OCI-LY7 (cell line): ENCODE data around the gene ITGAE. TPM values are rescaled to one million over a fixed set of nuclear protein-coding genes. Genes with fewer than 3 reads are reported as not detected.

ENCODE experiments used
- BruUV-seq: library from RNA; stranded (reverse); fragments of 400-500 nt; replicated peaks from 2 replicates; lab custom pipeline; 2021; lab: Mats Ljungman, UMichigan
- CTCF ChIA-PET: fragments of 300-600 bp; sonication (Branson Sonifier 250); formaldehyde crosslinking; loops from one replicate; lab custom pipeline; 2022; ENCODE audit warnings: antibody characterized with exemption; ENCODE audit not compliant: unreplicated experiment; lab: Charles Lee
- POLR2A ChIA-PET: fragments of 300-600 bp; sonication (Branson Sonifier 250); formaldehyde crosslinking; loops from one replicate; lab custom pipeline; 2022; ENCODE audit warnings: antibody characterized with exemption; lab: Charles Lee
- DNase-seq: peaks from one replicate; pipeline ENCODE4 v3.0.0-alpha.2; 2015; ENCODE audit warnings: low spot score
- H2AFZ ChIP-seq: fragments of 200-600 bp; sonication (generic), shearing (Covaris generic); 2 replicates; pipeline ENCODE4 v1.6.1; 2014; ENCODE audit warnings: mild to moderate bottlenecking, antibody characterized with exemption, low read length, moderate library complexity
- H3K27ac ChIP-seq: fragments of 200-600 bp; sonication (generic); 2 replicates; pipeline ENCODE4 v1.5.1; 2014; ENCODE audit warnings: mixed run types, low read depth, mild to moderate bottlenecking, moderate library complexity, low read length, inconsistent platforms; ENCODE audit not compliant: poor library complexity, severe bottlenecking
- H3K36me3 ChIP-seq: fragments of 200-600 bp; sonication (generic); 2 replicates; pipeline ENCODE4 v1.6.1; 2014; ENCODE audit warnings: mild to moderate bottlenecking, antibody characterized with exemption, low read length, moderate library complexity, mixed read lengths; ENCODE audit not compliant: insufficient read depth
- H3K4me1 ChIP-seq: fragments of 200-600 bp; sonication (generic); 2 replicates; pipeline ENCODE4 v1.5.1; 2014; ENCODE audit warnings: mild to moderate bottlenecking, low read length; ENCODE audit not compliant: insufficient read depth, poor library complexity, severe bottlenecking
- H3K4me2 ChIP-seq: fragments of 200-600 bp; sonication (generic); 2 replicates; pipeline ENCODE4 v1.6.1; 2014; ENCODE audit warnings: mild to moderate bottlenecking, low read length
- H3K4me3 ChIP-seq: fragments of 200-600 bp; sonication (generic); 2 replicates; pipeline ENCODE4 v1.5.1; 2014; ENCODE audit warnings: mild to moderate bottlenecking, low read depth, low read length; ENCODE audit not compliant: poor library complexity, severe bottlenecking
- H3K79me2 ChIP-seq: fragments of 200-600 bp; sonication (generic); 2 replicates; pipeline ENCODE4 v1.6.1; 2016; ENCODE audit warnings: low read depth, mild to moderate bottlenecking, low read length, moderate library complexity, mixed read lengths; ENCODE audit not compliant: insufficient read depth
- H3K9me2 ChIP-seq: fragments of 200-600 bp; sonication (generic); 2 replicates; pipeline ENCODE4 v1.6.1; 2016; ENCODE audit warnings: mild to moderate bottlenecking, low read length, mixed read lengths; ENCODE audit not compliant: insufficient read depth
- H3K9me3 ChIP-seq: fragments of 200-600 bp; sonication (generic); 2 replicates; pipeline ENCODE4 v1.6.1; 2014; ENCODE audit warnings: mild to moderate bottlenecking, mixed run types, low read length, mixed read lengths
- H4K20me1 ChIP-seq: fragments of 200-600 bp; sonication (generic); 2 replicates; pipeline ENCODE4 v1.6.1; 2014; ENCODE audit warnings: mild to moderate bottlenecking, antibody characterized with exemption, low read length, moderate library complexity, mixed read lengths; ENCODE audit not compliant: insufficient read depth
- CTCF ChIP-seq: fragments of 200-600 bp; sonication (generic); conservative IDR thresholded peaks from 2 replicates; pipeline ENCODE4 v1.5.1; 2014; ENCODE audit warnings: mild to moderate bottlenecking, antibody characterized with exemption, low read length, moderate library complexity, mixed read lengths
- EZH2phosphoT487 ChIP-seq: fragments of 200-600 bp; sonication (generic); IDR thresholded peaks from 2 replicates; pipeline ENCODE4 v1.6.1; 2018; ENCODE audit warnings: low read depth, borderline replicate concordance, mild to moderate bottlenecking, mixed run types, antibody characterized with exemption, low read length, moderate library complexity, mixed read lengths
- intact Hi-C: fragments of 100-400 bp; cut with micrococcal nuclease; formaldehyde crosslinking; loops from one replicate; pipeline ENCODE4 v1.10.0; 2022; ENCODE audit not compliant: unreplicated experiment
- total RNA-seq, 2 experiments: library from RNA; depleted of rRNA in 1 of 2; stranded (reverse); fragments of >200 nt in 1 of 2; shearing (Covaris generic) in 1 of 2; gene quantifications; 2 replicates each; pipeline ENCODE4 v1.2.3, GENCODE V29; 2014 to 2022

The ITGAE gene
- total RNA-seq, 2 experiments from 2014 or later: 52.2 to 61.2 TPM

- H2AFZ ChIP-seq: no peak overlapping the region
- H3K9me2 ChIP-seq: no peaks in the 10 kb centered on the region
- no peaks in the 10 kb centered on the region for H3K4me1 ChIP-seq
- H3K4me2 ChIP-seq: no peak overlapping the region
- no peaks in the 10 kb centered on the region for H4K20me1 ChIP-seq
- intact Hi-C loops: no loop called here
- TF ChIP-seq EZH2phosphoT487 (no peak), CTCF (no peak)
- ChIA-PET POLR2A (interaction anchor here (0.6 kb wide), 1 partner anchor 164 kb away, joined by 6 read pairs; no protein-coding TSS in a partner anchor), CTCF (interaction anchor here (1.1 to 1.5 kb wide), 2 partner anchors 90 to 91 kb away, joined by 3 to 4 read pairs; no protein-coding TSS in a partner anchor)
- no peak overlapping the region for H3K27ac ChIP-seq
- no peak overlapping the region for H3K4me3 ChIP-seq
- H3K9me3 ChIP-seq: no peaks in the 10 kb centered on the region
- H3K36me3 ChIP-seq: peaks cover 70% of the 10 kb centered on the region
- H3K79me2 ChIP-seq: no peaks in the 10 kb centered on the region
- DNase-seq: no peak
- BruUV-seq: no TSS peak
Measured at GRCh38 chr17:3828852-3829232, 27.9 kb upstream of the ITGAE start.

GRCh38 chr17:3828151-3828851, 27.3 kb upstream of the ITGAE start:
- BruUV-seq: no TSS peak

More at GRCh38 chr17:3828151-3828851, 27.3 kb upstream of the ITGAE start:
- no peak overlapping the region for H2AFZ ChIP-seq
- H3K9me2 ChIP-seq: no peaks in the 10 kb centered on the region
- no peaks in the 10 kb centered on the region for H4K20me1 ChIP-seq
- POLR2A ChIA-PET: interaction anchor here (0.6 kb wide), 1 partner anchor 165 kb away, joined by 6 read pairs; no protein-coding TSS in a partner anchor
- no peaks in the 10 kb centered on the region for H3K4me1 ChIP-seq
- CTCF ChIA-PET: interaction anchor here (1.1 to 1.5 kb wide), 2 partner anchors 90 to 91 kb away, joined by 3 to 4 read pairs; no protein-coding TSS in a partner anchor
- no peaks in the 10 kb centered on the region for H3K9me3 ChIP-seq
- H3K27ac ChIP-seq: no peak overlapping the region
- no peak overlapping the region for H3K4me3 ChIP-seq
- intact Hi-C loops: no loop called here
- H3K79me2 ChIP-seq: no peaks in the 10 kb centered on the region
- no peak for TF ChIP-seq EZH2phosphoT487
- no peak for TF ChIP-seq CTCF
- H3K36me3 ChIP-seq: peaks cover 70% of the 10 kb centered on the region
- no peak for DNase-seq
- no peak overlapping the region for H3K4me2 ChIP-seq
